ENCODE measurements around the gene PTPN1.

The PTPN1 gene

GRCh38 chr20:50517817-50518154 lies 7.6 kb downstream of the PTPN1 start:
- Mint-ChIP-seq H3K4me3 (no peak overlapping the region), H3K27me3 (ENCODE audit: low read depth) (no peaks in the 10 kb centered on the region), H3K27ac (peak overlapping the region in 2 of 3 experiments; percentile 42 to 65), H3K4me1 (peaks cover 42% of the 10 kb centered on the region), H3K9me3 (no peaks in the 10 kb centered on the region), H3K36me3 (ENCODE audit: low read depth) (peaks cover 4% of the 10 kb centered on the region)
- TF ChIP-seq CTCF (IDR thresholded peaks at IDR 0.05; ENCODE audit: unreplicated experiment in 3 of 3) = no peak

DNA sequence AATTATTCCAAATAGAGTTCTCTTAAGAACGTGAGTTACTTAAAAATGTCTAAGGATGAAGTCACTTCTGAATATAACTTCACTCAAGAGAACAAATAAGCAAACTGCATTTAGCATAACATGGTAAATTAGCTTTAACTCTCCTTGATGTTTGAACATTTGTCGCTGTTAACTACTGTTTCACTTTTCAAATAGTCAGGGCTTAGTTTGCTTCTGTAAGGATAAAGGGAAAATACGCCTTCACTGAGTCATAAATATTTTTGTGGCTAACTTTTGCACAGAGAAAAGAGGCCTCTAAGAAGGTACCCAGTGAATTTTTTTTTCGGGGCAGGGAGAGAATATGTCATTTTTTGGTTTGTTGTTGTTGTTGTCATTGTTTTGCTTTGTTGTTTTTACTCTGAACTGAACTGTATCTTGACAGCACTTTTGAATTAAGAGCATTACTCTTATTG lies 8.1 kb downstream of the PTPN1 start:
- Mint-ChIP-seq H3K27me3 (ENCODE audit: low read depth) (no peaks in the 10 kb centered on the region), H3K4me3 (no peak overlapping the region), H3K4me1 (peaks cover 41% of the 10 kb centered on the region), H3K36me3 (ENCODE audit: low read depth) (peaks cover 4% of the 10 kb centered on the region), H3K27ac (peak overlapping the region in 2 of 3 experiments; percentile 42 to 65), H3K9me3 (no peaks in the 10 kb centered on the region)
- TF ChIP-seq CTCF (IDR thresholded peaks at IDR 0.05; ENCODE audit: unreplicated experiment in 3 of 3) = no peak

GRCh38 chr20:50519036-50519762 lies 9.0 kb downstream of the PTPN1 start:
- no peak overlapping the region for H3K4me3 Mint-ChIP-seq
- TF ChIP-seq CTCF (IDR thresholded peaks at IDR 0.05; ENCODE audit: unreplicated experiment in 3 of 3) = no peak
- H3K4me1 Mint-ChIP-seq = peaks cover 39% of the 10 kb centered on the region

DNA sequence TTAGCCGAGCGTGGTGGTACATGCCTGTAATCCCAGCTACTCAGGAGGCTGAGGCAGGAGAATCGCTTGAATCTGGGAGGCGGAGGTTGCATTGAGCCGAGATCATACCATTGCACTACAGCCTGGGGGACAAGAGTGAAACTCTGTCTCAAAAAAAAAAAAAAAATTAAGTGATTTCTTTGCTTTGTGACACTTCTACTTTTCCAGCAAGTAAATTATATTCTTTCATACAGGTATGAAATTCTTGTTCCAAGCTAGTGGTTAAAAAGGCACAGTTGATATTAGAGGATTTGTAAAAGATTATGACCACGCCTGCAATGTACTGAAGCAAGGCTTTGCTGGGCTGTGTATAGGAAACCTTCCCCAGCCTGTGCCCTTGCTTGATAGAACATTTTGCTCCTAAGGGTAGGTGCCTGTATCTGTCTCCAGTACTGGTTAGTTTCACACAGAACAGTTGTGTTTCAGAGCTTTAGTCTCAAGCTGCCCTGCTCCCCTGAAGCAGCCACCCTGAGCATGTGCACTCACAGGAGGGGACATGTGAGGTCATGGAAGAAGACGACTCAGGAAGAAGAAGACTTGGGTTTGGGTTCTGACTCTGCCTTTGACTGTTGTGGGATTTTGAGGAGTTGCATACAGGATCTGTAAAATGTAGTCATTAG lies 10.2 kb downstream of the PTPN1 start:
- Mint-ChIP-seq H3K9me3 (no peaks in the 10 kb centered on the region), H3K36me3 (ENCODE audit: low read depth) (peaks cover 4% of the 10 kb centered on the region), H3K27me3 (ENCODE audit: low read depth) (no peaks in the 10 kb centered on the region), H3K4me1 (peaks cover 34% of the 10 kb centered on the region), H3K4me3 (no peak overlapping the region), H3K27ac (no peak overlapping the region)
- no peak for TF ChIP-seq CTCF (IDR thresholded peaks at IDR 0.05; ENCODE audit: unreplicated experiment in 3 of 3)

More at GRCh38 chr20:50519036-50519762, 9.0 kb downstream of the PTPN1 start:
- Mint-ChIP-seq H3K9me3 (no peaks in the 10 kb centered on the region), H3K36me3 (ENCODE audit: low read depth) (peaks cover 4% of the 10 kb centered on the region), H3K27me3 (ENCODE audit: low read depth) (no peaks in the 10 kb centered on the region), H3K27ac (no peak overlapping the region)

DNA sequence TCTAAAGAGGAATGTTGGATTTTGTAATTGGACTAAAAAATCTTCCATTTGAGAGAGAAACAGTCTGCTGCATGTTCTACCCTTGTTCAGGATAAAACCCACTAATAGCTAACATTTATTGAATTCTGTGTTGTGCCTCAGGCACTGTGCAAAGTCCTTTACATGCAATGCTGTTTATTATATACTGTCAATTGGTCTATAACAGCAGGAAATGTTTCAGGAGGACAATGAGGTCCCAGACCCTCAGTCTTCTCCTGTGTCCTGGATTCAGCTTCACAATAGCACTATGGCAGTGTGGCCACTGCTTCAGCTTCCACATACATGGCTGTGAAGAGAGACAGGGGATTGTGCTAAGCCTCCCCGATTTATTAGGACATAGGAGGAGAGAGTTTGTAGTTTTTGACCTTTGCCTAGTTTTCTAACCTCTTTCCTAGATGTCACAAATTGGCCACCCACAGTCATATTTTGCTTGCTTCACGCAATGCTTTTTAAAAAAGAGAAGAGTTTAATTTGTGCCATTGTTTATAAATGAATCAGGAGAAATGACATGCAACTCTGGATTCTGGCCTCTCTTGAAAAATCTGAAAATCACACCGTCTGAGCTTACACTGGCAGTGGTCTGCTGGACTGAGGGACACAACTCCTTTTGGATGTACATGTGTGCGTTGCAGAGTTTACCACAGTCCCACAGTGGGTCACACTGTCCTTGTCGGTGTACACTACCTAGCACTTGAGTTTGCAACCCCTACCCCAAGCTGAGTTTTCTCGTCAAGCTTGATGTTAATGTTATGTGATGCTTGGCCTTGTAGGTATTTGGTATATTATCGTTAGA lies 11.3 kb downstream of the PTPN1 start:
- no peak overlapping the region for H3K4me3 Mint-ChIP-seq
- H3K27me3 Mint-ChIP-seq (ENCODE audit: low read depth) = no peaks in the 10 kb centered on the region
- no peak overlapping the region for H3K27ac Mint-ChIP-seq
- H3K36me3 Mint-ChIP-seq (ENCODE audit: low read depth) = peaks cover 4% of the 10 kb centered on the region
- peaks cover 28% of the 10 kb centered on the region for H3K4me1 Mint-ChIP-seq
- H3K9me3 Mint-ChIP-seq = no peaks in the 10 kb centered on the region
- TF ChIP-seq CTCF (IDR thresholded peaks at IDR 0.05; ENCODE audit: unreplicated experiment in 3 of 3) = no peak

Measured in nephron (organoid).